Stimulated activated CD4-positive, alpha-beta T cell treated with anti-CD3 and anti-CD28 coated beads, Interleukin-4, amount 100 ng/mL, for 24 hours (primary cell): ENCODE measurements around the gene HAGHL.

Source experiments
- DNase-seq: peaks from one replicate; pipeline ENCODE4 v3.0.0-alpha.2; 2020

HAGHL gene

GRCh38 chr16:708959-709358 lies 17.9 kb upstream of the HAGHL start:
- DNase-seq = no peak

DNA sequence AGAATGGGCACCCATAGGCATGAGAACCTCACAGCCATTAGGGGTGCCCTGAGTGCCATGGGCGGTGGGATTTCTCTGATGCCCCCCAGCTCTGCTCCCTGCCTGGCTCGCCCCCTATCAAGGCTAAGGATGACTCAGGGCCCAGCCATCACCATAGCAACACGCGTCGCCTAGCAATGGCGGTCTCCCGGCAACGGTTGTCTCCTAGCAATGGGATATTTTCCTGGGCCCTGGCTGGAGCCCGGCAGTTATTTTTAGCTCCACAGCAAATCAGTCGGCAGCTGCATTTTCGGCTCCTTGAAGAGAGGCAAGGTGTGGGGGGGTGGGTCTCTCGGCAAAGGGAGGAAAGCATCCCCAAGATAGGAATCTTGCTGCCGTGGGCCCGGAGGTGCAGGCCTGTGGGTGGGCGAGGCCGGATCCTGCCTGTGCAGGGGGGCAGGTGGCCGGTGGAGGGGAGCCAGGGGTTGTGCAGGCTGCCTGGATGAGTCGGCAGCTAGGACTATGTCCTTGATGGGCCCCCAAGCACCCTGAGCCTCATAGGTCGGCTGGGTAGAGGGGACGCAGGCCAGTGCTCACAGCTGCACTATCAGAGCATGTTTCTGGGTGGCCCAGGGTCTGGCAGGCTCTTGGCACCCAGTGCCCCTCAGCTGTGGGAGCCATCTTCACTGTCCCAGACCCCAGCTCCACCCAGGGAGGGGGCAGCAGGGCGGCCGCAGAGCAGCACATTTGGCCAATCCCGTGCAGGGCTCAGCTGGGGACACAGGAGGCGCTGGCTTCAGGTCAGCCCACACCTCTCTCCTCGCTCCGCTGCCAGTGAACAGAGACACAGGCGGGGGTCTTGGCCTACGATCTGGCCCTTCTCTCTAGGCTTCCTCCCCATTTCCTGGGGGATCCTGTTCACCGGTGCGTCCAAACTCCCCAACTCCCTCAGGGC lies 17.1 kb upstream of the HAGHL start:
- DNase-seq = no peak

DNA sequence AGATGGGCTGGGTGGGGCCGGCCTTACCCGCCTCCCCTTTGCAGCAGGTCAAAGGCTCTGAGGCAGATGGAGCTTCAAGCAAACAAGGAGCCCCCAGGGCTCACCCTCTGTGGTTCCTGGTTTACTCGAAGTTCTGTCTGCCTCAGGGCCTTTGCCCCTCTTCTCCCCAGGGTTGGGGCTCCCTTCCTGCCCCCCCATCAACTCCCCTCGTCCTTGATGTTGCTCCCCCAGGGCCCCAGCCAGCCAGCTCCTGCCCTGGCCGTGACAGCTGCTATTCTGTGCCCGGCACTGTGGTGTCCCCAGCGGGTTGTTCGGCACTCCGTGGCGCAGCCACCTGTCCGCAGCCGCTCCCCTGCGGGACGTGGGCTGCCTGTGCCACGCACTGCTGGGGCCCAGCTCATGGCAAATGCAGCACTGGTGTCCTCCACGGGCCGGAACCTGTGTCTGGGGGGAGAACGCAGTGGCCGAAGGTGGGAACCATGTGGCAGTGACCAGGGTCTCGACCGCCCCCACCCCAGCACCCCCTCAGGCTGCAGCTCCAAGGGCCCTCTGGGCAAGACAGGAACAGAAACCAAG lies 16.3 kb upstream of the HAGHL start:
- DNase-seq = no peak

DNA sequence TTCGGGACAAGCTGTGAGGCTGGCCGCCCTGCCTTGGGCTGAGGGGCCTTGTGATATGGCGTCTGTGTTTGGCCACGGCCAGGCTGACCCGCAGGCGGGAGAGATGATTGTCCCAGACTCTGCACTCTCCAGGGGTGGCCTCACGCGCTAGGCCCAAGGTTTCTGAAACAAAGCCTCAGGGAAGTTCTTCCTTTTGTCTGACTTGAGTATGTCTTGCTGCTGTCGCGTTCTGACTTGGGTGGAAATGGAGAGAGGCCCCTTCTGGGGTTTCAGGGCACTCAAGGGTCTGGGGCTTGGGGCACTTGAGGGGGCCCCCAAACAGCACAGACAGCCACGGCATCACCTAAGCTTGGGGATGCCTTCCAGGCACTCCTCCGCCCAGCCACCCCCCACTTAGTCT lies 15.8 kb upstream of the HAGHL start:
- no peak for DNase-seq

GRCh38 chr16:711548-712320 lies 15.2 kb upstream of the HAGHL start:
- DNase-seq = peak; percentile 83

- DNase-seq = peak; percentile 59
Observed at GRCh38 chr16:712740-713250, 14.1 kb upstream of the HAGHL start.

- DNase-seq = no peak
Observed at GRCh38 chr16:714079-714478, 12.8 kb upstream of the HAGHL start.

GRCh38 chr16:714558-715476 lies 12.1 kb upstream of the HAGHL start, which contains the start of gene METRN:
Gene METRN, plus strand, starts transcription at chr16:715118. Its CDS starts 172 bp downstream, at chr16:715290.
- DNase-seq = peak; percentile 90

DNA sequence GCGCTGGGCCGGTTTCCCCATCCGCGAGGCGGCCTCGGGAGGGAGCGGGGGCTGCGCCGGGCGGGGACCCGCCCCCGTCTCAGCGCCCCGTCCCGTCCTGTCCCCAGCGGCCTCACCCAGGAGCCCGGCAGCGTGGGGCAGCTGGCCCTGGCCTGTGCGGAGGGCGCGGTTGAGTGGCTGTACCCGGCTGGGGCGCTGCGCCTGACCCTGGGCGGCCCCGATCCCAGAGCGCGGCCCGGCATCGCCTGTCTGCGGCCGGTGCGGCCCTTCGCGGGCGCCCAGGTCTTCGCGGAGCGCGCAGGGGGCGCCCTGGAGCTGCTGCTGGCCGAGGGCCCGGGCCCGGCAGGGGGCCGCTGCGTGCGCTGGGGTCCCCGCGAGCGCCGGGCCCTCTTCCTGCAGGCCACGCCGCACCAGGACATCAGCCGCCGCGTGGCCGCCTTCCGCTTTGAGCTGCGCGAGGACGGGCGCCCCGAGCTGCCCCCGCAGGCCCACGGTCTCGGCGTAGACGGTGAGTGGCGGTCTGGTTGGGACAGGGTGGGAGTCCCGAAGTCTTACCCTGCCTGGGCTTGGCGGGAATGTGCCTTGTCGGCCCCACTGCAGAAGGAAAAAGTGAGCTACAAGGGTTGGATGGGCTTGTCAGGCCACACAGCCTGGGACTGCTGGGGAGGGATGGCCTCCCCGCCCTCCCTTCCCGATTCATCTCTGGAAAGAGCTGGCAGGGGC lies 11.3 kb upstream of the HAGHL start:
- no peak for DNase-seq

DNA sequence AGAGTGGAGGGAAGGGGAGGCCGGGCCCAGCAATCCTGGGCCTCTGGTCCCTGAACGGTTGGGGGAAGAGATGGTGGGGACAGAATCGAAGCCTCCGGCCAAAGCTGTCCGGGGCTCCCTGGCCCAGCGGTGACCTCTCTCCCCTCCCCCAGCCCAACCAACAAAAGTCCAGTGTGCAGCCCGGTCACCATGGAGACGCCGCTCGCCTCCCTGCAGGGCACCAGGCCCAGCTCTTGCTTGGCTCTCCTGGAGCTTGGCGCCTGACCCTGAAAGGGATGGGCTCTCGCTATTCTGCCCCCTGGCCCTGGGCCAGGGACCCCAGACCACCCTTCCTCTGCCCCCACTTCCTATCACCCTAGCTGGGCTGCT lies 10.7 kb upstream of the HAGHL start:
- DNase-seq = no peak

DNA sequence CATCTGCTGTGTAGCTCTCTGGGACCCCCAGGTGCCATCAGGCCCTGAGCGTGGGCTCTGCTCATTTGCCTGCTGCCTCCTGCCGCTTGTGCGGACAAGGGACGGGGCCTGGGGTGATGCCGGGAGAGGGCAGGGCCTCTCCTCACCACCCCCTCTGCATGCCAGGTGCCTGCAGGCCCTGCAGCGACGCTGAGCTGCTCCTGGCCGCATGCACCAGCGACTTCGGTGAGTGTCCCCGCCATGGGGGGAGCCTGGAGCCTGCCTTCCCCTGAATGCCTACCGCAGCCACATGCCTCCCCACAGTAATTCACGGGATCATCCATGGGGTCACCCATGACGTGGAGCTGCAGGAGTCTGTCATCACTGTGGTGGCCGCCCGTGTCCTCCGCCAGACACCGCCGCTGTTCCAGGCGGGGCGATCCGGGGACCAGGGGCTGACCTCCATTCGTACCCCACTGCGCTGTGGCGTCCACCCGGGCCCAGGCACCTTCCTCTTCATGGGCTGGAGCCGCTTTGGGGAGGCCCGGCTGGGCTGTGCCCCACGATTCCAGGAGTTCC lies 10.1 kb upstream of the HAGHL start:
- DNase-seq = no peak

- no peak for DNase-seq
Observed at GRCh38 chr16:717450-718245, 9.3 kb upstream of the HAGHL start.

GRCh38 chr16:718389-718788 lies 8.5 kb upstream of the HAGHL start:
- no peak for DNase-seq

DNA sequence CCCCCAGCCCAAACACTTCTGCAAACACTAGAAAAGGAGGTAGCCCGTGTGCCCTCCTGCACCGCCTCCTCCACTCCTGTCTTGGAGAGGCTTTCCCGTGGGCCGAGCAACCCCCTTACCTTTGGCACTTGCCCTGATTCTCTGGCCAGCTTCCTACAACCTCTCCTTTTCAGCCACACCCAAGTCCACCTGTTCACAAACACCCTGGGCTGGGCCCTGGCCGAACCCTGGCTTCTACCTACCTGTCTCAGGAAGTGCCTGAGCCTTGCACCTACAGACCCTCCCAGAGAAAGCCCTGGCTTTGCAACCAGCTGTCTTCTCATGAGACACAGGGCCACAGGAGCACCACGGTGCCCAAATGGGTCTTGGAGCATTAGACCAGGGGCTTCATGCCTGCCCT lies 8.0 kb upstream of the HAGHL start:
- no peak for DNase-seq

- no peak for DNase-seq
Observed at GRCh38 chr16:719815-720446, 7.0 kb upstream of the HAGHL start.

DNA sequence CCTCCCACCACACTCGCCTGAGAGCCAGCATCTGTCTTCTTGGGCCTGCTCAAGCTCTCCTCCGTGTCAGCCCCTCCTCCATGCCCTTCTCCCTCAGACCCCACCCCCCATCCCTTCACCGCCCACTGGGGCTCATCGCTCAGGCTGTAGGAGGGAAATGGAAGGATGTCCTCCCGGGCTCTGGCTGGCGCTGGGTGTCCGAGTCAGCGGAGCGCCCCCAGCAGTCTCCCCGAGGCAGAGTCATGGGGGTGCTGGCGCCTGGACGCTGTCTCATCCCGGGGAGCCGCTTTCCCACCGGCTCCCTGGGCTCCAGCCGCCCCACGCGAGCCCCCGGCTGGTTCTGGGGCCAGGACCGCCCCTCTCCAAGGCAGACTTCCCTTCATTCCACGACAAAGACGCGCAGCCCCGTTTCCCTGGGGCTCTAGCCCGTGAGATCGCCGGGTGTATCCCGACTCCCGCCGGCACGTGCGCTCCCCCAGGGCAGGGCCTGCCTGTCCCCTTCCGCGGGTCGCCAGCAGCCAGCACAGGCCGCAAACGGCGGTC lies 6.4 kb upstream of the HAGHL start:
- DNase-seq = peak; percentile 51

DNA sequence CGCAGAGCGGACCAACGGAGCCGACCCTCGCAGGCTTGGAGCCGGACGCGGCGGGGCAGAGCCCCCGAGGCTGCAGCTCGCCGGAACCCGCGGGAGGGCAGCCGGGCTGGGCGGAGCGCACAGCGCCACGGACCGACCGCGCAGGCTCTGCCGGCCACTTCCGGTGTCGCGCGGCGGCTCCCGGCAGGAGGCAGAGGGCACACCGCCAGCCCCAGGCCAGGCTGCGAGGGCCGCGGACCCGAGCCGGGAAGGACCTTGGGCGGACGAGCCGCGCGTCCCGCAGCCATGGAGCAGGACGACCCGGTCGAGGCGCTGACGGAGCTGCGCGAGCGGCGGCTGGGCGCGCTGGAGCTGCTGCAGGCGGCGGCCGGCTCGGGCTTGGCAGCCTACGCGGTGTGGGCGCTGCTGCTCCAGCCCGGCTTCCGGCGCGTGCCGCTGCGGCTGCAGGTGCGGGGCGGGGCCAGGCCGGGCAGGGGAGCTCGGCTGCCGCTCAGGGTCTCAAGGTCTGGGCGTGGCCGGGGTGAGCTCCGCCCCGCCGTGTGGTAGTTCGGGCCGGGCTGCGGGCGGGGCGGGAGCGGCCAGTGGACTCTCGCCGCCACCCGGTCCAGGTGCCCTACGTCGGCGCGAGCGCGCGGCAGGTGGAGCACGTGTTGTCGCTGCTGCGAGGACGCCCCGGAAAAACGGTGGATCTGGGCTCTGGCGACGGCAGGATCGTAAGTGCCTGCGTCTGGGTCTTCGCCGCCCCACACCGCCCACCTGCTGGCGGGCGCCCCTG lies 5.7 kb upstream of the HAGHL start, which contains the start of gene ANTKMT:
TSS of gene ANTKMT (plus strand) at position 157 of the 775 bp plus-strand sequence. CDS start at position 286, 129 bp downstream.
- peak; percentile 69 for DNase-seq

DNA sequence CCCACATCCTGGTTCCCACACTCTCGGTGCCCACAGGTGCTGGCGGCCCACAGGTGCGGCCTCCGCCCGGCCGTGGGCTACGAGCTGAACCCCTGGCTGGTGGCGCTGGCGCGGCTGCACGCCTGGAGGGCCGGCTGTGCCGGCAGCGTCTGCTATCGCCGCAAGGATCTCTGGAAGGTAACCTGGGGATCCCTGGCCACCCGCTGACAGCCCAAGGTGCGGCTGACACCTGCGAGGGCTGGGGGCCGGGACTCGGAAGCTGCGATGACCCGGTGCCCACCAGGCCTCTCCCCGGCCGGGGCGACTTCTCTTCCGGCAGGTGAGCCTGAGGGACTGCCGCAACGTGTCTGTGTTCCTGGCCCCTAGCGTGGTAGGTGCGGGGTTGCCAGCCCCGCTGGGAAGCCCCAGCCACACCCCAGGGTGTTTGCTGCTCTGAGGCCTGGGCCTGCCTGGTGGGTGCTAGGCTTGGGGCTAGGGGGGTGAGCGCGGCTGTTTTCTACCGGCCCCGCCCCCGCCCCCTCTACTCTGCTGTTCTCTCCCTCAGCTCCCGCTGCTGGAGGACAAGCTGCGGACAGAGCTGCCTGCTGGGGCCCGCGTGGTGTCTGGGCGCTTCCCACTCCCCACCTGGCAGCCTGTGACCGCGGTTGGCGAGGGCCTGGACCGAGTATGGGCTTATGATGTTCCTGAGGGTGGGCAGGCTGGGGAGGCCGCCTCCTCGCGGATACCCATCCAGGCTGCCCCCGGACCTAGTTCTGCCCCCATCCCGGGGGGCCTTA lies 5.0 kb upstream of the HAGHL start:
- DNase-seq = no peak
